ENCODE measurements around the gene MXD3.
"Not testable (repeated sequence)": the region's sequence is repeated elsewhere in the genome, so short reads cannot be mapped to it uniquely, and the experiment has no call there.

MXD3 gene, protein sequence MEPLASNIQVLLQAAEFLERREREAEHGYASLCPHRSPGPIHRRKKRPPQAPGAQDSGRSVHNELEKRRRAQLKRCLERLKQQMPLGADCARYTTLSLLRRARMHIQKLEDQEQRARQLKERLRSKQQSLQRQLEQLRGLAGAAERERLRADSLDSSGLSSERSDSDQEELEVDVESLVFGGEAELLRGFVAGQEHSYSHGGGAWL

DNA sequence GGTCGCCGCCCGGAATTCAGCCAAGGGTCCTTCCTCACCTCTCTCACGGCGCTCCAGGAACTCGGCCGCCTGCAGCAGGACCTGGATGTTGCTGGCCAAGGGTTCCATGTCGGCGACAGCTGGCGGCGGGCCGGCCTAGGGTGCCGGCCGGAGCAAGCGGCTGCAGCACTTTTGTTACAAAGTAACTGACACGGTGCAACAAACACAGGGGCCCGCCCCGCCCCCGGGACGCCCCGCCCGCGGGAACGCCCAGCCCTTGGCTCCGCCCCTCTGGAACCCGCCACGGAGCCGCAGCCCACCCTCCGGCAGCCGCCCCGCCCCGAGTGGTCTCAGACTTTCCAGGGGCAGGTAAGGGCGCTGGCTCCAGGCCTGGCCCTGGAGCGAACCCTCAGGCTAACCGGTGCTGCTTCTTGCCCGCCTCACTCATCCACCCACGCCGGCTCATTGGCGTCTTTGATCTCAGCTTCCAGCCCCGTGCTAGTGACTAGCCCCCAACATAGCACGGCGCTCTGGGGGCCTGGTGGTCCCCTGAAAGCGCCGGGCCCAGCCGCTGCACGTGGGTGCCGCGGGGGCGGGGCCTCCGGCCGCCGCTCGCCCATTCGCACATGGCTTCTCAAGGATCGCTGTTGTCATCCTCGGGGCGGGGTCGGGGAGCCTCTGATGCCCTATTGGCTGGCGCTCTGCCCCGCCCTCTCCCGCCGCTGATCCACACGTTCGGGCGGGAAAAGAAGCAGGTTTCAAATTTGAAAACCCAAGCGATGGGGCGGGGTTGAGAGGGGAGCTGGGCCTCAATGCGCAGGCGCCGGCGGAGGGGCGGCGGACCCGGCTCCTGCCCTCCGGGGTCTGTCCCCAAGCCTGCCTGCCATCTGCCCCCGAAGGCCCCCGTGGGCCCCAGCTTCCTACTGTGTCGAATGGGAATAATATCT, at the start of gene MXD3:
Gene MXD3, minus strand, starts transcription at position 176 of the 926 bp plus-strand sequence. Its CDS starts 68 bp downstream, at position 108.
- peak; percentile 2 to 94 (median 81) for DNase-seq

DNA sequence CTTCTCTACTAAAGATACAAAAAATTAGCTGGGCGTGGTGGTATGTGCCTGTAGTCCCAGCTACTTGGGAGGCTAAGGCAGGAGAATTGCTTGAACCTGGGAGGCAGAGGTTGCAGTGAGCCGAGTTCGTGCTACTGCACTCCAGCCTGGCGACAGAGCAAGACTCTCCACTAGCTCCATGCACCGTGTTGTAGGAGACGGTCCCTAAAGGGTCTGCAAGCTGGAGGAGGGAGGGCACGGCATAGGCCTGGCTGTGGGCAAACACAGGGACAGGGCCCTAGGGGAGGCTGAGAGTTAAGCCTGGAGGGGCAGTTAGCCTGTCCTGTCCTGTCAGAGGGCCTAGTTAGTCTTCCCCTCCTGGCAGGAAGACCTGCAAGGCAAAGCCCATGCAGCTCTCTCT, 49.0 kb upstream of the MXD3 start:
- not testable (repeated sequence) for DNase-seq

DNA sequence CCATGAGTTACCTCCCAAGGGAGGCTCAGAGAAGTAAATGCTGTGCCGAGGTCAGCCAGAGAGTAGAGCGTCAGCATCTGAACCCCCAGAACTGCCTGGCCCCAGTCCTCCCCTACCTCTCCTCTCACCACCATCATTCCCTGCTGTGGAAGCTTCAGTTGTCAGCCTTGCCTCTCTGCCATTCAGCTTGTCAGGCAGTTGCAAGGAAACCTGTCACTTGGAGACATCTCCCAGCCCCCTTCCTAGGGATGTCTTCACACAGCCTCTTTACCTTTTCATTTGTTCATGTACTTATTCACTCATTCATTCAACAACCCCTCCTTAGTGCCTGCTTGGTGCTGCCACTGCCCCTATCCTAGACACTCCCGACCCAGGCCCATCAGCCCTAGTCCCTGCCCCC, 48.2 kb upstream of the MXD3 start:
- no peak for DNase-seq

DNA sequence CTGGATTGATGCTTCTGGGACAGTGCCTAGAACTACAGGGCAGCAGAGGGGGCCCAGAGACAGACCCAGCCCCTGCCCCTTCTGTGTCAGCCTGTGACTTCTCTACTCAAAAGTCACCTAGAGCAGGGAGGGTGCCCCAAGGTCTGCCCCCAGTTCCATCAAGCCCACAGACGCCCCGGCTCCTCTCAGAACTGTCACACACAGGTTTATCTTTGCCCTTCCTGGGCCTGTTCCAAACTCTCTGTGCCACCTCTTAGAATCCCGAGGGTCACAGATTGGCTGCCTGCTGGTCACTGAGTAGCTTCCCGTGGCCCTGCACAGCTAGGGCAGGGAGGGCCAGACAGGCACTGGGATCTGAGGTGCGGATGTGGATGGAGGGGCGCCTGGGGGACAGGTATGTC, 47.8 kb upstream of the MXD3 start:
- no peak for DNase-seq

DNA sequence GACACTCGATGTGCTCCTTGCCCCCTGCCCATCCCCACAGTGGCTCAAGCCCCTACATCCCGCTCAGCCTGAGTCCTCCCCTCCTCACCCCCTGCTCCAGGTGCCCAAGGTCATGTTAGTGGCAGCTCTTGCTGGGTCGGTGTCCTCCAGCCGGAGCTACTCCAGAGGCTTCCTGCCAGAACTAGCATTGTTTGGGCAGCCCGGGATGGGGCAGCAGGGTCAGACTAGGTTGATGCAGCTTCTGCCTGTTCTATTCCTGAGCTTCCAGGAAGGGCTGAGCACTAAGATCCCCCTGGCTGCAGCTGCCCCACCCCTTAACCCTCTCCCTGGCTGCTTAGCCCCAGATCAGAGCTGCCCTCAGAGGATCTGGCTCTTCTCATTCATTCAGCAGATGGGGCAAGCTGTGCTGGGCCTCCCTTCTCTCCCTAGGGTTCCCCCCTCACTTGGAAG, 46.7 kb upstream of the MXD3 start:
- DNase-seq = no peak

DNA sequence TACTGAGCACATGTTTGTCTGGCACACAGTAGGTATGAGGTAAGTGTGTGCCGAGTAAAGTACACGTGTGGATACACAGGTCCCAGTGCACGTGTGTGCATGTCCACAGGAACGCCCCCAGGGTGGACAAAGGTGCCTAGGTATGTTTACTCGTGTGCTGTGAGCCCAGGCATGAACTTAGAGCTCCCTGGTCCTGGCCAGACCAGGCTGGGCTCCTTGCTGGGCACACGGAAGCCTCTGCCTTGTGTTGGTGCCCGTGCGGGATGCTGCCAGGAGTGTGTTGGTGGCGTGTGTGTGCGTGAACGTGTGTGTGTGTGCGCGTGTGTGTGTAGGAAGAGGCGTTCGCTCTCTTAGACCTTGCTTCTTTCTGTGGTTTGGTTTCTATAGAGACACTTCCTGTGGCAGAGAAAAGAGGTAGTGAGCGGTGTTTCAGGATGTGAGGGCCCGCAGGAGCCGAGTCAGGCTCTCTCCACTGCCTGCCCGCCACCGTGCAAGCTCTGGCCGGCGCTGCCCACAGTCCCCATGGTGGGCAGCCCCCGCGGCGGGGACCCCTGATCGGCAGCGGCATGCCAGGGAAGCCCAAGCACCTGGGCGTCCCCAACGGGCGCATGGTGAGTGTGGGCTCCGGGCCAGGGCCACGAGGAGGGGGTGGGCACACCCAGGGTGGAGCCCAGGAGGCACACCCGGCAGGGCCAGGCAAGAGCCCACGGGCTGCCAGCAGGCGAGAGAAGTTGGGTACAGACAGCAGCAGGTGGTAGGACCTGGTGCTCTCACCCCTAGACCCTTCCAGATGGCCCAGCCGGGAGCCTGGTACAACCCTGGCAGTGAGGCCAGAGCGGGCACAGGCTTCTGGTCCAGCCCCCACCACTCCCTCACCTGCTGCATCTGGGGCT, 46.0 kb upstream of the MXD3 start, which contains the start of gene RGS14:
Gene RGS14, plus strand, starts transcription at position 466 of the 893 bp plus-strand sequence. Its CDS starts 101 bp downstream, at position 567.
- DNase-seq = peak in 10 of 51 donors; percentile 11 to 33 (median 18)

DNA sequence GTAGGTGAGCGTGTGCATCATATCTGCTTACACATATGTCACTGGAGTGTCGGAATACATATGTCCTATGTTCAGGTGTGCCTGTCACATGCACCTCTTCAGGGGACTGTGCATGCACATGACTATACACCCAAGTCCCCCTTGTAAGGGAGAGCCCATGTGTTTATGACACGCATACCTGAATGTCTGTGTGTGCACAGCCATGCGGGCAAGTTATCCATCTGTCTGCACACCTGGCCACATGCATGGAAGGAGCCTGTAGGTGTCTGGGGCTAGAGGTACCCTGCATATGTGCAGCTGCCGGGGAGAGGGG, 45.4 kb upstream of the MXD3 start:
- no peak for DNase-seq

DNA sequence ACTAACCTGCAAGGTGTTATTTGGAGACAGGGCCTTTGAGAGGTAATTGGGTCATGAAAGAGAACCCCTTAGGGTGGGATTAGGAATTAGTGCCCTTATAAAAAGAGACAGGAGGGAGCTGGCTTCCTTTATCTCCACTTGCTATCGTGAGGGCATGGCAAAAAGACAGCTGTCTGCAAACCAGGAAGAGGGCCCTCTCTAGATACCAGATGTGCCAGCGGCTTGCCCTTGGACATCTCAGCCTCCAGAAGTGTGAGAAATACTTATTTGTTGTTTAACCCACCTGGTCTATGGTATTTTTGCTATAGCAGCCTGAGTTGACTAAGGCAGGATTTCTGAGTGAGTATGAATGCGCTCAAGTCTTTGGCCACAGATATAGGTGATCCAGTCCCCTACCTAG, 45.0 kb upstream of the MXD3 start:
- no peak for DNase-seq

DNA sequence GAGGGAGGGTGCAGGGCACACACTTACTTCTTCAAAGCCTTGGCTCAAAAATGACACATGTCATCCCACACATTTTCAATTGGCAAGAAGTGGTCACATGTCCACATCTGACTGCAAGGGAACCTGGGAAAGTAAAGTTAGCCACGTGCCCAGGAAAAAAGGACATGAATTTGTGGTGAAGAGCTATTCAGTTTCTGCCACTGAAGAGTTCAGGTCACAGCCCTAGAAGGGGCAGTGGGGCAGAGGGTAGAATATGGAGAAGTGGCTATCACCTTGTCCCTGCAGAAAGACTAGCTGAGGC, 44.1 kb upstream of the MXD3 start:
- DNase-seq = no peak

DNA sequence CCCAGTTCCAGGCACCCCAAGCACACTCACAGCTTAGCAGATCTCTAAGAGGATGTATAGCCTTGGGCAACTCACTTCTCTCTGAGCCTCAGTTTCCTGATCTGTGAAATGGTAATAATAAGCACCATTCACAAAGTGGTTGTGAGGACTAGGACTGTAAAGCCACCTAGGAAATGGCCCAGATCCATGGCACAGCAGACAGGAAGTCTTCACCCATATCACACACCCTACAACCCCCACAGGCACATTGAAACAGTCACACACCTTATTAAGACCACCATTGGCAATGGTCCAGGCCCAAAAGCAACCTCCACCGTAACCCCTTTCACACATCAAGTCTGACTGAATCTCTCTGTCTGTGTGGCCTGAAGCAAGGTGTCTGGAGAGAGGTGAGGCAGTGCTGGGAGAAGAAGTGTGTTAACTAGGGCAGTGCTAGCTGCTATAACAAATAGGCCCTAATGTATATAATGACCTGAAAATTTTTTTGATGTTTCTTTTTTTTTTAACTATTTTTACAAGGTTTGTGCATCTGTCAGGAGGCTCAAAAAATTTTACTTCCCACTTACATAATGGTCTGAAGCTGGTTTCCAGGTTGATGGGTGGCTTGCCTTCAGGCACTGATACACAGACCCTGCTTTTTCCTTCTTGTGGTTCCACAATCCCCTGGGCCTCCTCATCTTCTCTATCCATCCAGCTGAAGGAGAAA, 43.6 kb upstream of the MXD3 start:
- DNase-seq = no peak

DNA sequence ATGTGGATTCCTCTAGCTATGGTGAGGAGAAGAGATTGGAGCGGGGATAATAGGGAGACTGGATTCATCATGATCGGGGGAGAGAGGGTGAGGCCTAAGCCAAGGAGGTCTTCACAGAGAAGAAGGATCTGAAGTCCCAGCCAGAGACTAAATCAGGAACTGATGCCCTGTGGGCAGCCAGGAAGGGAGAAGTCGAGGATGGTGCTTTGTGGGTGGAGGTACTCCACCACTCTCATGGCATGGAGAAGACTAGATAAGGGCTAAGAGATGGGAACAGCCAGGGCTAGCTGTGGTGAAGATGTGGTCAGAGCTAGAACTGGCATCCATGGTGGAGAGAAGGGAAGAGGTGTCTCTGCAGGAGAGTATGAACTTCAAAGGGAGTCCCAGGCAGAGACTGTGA, 43.0 kb upstream of the MXD3 start:
- no peak for DNase-seq

DNA sequence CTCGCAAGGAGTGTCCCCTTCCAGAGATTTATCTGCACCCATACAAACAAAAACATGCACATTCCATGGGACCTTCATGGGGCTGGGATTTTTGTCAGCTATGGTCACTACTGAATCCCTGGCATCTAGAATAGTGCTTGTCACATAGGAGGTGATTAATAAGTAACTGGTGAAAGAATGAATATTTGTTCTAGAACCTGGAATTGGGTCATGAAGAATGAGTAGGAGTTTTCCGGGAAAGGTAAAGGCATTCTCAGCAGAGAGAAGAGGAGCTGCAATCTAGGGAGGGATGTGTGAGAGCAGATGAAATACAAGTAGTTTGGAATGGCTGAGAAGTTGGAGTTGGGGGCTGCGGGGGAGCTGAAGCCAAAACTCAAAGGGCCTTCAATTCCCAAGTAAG, 42.6 kb upstream of the MXD3 start:
- DNase-seq = no peak

DNA sequence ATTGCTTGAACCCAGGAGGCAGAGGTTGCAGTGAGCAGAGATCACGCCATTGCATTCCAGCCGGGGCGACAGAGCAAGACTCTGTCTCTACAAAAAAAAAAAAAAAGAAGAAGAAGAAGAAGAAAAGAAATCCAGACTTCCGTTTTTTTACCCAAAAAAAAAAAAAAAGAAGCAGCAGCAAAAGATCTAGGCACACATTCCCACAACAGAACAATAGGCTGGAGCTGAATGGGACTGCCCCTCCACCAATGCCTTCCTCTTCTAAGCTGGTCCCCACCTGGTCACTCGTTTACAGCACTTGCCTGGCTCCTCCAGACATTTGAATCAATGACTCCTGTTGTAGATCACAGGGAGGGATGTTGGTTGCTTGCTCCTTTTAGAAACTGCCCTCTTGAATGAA, 41.4 kb upstream of the MXD3 start:
- DNase-seq = no peak

DNA sequence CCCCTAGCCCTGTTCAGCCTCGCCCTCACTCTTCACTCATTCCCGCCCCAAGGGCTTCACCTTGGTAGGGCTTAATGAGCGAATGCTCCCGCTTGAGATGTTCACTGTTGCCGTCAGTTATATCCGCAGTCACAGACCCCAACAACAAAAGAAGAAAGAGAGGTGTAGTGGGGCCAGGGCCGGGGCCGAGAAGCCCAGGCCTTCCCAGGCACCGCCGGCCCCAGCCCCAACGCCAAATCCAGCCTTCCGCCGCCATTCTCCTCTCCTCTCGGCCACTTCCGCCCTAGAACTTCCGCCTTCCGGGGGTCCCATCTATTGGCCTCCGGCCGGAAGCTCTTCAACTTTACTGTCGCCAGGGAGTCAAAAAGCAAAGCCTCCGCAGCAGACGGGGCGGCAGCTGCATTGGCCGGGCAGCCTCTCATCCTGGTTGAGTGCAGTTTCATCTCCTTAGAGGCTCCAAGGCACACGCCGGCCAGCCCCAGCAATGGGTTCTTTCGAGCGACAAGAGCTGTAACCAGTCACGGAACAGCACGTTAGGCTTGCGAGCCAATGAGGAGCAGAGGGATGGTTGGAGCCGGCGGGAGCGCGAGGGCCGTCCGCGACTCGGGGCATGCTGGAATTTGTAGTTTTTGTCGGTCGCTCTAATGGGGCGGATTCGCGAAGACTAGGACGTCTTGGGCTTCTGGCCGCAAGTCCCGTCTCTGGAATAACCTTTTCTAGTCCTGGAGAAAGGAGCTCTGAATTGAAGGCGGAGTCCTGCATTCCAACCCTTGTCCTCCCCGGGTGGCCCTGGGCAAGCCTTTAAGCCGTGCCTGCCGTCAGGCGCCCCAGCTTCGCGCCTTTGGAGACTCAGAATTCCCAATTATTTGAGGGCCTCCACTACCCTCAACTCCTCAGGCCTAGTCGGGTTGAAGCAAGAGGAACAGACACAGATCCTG, 40.0 kb upstream of the MXD3 start, which contains the start of gene LMAN2:
Gene LMAN2, minus strand, starts transcription at position 277 of the 938 bp plus-strand sequence. Its CDS starts 21 bp downstream, at position 256.
- peak; percentile 52 to 100 (median 90) for DNase-seq

DNA sequence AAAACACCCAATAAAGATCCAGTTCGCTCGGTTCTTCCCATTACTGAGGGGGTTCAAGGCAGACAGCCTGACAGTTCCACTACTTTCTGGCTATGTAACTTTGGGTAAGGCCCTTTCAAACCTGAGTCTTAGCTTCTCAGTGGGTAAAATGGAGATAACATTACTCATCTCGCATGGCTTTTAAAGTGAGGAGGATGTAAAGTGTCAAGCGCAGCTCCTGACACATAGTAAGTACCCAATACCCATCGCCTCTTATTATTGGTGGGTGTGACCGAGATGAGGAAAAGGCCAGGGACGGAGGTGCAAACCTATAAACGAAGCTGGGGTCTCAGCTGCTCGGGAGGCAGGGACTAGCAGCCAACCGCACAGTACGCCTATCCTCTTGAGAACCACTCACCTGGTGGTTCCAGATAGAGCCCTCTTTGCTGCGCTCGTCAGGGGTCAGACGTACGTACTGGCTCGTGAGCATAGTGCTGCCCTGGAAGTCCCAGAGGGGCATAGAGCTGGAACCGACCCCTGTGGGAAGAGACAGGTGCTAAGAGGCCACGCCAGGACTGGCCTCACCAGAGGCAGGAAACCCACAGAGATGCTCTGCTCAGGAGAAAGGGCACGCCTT, 39.2 kb upstream of the MXD3 start:
- DNase-seq = no peak

DNA sequence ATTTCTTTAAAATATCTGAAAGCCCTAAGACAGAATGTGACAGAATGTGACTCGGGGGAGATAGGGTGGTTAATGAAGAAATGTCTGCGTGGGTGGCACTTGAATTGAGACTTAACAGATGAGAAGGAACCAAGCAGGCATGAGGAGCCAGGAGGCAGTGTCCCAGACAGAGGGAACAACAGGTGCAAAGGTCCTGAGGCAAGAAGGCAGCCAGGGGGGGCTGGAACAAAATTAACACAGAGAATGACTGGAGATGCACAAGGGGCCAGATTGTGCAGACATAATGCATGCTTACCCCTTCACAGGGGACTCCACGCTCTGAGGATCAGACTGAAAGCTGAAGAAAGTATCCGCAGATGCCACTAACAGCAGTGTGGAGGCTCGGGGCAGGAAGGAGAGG, 38.1 kb upstream of the MXD3 start:
- no peak for DNase-seq

DNA sequence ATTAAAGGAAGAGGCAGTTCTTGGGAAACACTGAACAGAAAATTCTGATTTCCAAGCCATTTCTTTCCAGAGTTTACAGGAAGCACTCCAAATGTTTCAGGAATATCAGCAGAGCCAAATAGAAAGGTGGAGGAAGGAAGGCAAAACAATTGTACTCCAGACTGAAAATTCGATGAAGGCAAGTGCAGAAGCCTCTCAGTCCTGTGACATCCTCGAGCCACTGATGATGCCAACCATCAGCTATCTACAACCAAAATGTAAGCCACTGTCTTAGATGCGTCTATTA, 37.6 kb upstream of the MXD3 start:
- no peak for DNase-seq

DNA sequence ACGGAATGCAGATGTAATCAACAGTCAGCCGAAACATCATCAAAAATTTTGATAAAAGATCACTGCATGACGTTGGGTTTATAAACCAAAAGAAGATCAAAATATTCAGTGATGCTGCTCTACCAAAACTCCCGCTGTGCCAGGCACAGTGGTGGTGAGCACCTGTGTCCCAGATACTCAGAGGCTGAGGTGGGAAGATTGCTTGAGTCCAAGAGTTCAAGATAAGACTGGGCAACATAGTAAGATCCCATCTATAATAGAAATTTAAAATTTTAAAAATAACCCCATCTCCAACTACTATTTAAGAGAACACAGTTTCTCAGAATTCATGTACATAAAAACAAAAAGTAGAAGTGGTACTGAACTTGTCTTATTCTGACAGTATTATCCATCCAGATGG, 36.0 kb upstream of the MXD3 start:
- DNase-seq = no peak

DNA sequence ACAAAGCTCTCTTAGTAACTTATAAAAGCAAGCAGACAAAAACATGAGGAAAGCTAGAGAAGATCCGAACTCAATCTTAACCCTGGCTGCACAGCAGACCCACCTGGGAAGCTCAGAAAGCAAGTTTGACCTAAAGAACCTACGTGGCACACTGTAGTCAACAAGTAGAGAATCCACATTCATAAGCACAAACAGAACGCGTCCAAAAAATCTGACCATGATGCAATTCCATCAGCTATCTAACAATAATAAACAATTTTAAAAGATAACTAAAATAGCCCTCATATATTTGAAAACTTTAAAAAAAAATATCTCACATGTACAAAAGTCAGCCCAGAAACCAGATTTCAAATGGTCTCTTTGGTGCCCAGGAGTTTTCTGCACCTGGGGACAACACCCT, 35.1 kb upstream of the MXD3 start:
- DNase-seq = no peak

DNA sequence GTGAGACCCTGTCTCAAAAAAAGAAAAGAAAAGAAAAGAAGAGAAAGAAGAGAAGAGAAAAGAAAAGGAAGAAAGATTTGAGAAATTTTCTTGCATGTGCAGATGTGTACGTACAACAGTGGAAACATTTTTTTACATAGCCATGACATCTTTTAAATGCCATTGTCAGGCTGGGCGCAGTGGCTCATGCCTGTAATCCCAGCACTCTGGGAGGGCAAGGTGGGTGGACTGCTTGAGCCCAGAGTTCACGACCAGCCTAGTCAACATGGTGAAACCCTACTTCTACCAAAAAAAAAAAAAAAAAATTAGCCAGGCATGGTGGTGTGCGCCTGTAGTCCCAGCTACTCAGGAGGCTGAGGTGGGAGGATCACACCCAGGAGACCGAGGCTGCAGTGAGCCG, 33.2 kb upstream of the MXD3 start:
- DNase-seq = no peak
